A172 (cell line): ENCODE data around the gene FAM107A. TPM values are rescaled to one million over a fixed set of nuclear protein-coding genes. Genes with fewer than 3 reads are reported as not detected.
A peak's percentile ranks its signal among the peaks of the same experiment; 100 is the strongest.

Source experiments
- DNase-seq: peaks from one replicate; pipeline ENCODE4 v3.0.0-alpha.2; 2015; ENCODE audit warnings: low spot score
- total RNA-seq: library from RNA; depleted of rRNA; stranded (reverse); fragments of >200 nt; shearing (Covaris generic); gene quantifications from 2 replicates; pipeline ENCODE4 v1.2.3, GENCODE V29; 2014

Gene FAM107A
- total RNA-seq, 1 experiment from 2014 or later = not detected

DNA sequence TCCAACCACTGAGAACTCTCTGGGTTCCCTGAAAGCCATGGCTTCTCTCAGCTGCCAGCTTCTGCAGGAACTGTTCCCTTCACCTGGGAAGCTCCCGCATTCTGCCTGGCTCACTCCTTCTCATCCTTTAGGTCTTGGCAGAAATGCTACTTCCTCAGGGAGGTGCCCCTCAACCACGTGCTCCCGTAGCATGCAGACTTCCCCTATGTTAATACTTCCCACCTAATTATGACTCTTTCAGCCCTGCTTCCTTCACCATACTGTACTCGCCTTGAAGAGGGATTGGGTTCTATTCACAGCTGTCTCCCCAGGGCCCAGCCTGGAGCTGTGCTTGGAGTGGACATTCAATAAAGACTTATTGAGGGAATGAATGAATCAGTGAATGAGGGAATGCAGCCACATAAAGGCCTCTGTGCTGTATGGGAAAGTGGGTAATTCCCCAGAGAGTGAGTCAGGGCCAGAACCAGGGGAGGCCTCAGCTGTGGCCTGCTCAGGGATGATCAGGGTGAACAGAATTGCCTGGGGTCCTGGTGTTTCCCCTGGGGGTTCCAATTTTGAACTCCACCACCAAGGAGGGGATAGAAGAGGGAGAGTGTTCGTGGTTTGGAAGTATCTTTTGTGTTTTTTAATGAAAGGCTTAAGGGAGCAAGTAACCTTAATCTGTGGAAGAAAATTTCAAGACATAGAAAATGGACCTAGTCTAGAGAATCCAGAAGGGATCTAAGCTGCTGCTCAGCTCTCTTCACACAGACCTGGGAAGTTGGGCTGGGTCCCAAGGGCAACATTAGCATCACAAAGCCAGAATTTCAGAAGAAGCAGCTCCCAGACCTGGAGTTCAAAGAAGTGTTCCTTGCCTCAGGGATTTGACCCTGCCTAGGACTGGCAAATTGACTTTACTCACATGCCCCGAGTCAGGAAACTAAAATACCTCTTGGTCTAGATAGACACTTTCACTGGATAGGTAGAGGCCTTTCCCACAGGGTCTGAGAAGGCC lies 14.6 kb upstream of the FAM107A start:
- DNase-seq = no peak

DNA sequence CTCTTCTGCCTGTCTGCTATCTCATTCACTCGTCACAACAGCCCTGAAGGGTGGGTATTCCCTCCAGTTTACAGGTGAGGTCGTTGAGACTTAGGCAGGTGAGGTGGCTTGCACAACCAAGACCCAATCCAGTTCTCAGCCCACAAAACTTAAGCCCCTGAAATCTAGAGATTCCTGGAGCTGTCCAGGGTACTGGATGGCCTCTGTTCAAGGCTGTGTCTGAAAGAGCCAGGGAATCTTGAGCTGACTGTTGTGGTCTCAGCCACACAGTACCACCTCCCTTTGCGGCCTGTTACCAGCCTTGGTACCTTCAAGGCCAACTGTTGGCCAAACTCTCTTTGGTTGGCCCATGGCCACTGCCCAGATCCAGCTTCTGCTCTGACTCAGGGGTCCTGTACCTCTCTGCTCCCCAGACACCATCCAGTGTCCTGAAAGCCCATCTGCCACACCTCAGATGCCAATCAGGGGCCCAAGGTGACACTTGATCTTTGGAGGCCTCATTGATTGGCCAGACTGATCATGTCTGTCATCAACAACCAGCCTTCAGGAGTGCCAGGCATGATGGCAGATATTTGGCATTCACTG lies 10.9 kb upstream of the FAM107A start:
- no peak for DNase-seq

DNA sequence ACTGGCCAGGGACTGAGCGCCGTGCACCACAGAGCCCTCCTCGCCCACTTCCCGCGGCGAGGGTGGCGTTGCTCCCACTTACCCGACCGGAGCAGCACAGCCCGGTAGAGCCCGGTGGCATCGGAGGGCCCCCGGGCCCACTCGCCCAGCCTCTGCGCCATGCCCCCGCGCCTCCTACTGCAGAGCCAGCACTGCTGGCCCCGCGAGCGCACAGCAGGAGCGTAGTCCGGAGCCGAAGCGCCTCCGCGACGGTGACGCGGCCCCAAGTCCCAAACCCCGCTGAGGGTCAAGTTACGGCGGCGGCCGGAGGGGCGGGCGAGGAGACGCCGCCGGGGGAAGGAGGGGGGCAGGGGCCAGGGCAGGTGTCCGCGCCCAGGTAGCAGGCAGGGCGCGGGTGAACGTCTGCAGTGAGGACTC lies 9.6 kb upstream of the FAM107A start:
- no peak for DNase-seq

DNA sequence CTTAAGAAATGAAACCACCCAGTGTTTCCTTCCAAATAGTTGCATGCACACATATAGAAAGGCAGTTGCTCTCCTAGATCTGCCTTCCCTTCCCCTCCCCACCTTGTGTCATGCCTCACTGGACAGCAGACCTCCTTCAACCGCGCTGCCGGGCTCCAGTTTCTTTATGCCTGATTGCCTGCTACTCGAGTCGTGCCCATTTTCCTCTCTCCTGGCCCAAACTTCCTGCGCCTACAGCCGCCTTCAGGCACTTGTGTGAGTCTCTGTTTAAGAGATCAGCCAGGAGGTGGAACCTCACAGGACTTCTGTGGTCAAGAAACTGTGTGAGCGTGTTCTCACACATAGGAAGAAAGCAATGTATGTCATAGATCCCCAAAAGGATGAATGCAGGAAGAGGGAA lies 8.8 kb upstream of the FAM107A start:
- DNase-seq = no peak

DNA sequence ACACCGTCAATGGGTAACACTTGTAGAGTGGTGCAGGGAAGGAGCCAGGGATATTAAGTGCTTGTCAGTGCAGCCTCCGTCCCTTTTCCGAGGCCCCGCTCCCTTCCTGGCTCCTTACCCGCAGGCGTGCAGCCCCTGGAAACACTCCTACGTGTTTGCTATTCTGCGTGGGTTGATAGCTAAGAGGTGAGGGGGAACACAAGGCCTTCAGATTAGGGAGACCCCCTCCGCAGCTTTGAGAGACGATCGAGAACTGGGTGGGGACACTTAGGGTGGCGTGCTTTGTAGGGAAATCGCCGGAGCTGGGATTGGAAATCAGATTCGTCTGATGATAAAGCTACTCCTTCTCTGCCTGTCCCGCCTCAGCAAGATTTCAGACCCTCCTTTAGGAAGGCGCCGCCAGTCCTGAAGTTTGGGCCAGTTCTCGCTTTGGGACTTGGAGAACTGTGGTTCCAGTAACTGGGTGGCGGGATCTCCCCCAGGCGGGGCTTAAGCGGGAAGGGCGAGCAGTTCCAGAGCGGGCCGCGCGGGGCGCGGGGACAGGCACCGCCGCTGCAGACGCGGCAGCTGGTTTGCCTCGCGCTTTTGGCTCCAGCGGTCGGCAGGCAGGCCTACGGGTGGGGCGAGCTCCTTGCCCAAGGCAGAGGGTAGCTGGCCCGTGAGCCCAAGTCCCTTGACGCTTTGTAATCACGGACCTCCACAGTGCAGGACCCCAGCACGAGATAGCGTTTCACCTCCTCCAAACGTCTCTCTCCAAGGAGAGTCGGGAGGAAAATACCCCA lies 8.0 kb upstream of the FAM107A start:
- peak; percentile 48 for DNase-seq

DNA sequence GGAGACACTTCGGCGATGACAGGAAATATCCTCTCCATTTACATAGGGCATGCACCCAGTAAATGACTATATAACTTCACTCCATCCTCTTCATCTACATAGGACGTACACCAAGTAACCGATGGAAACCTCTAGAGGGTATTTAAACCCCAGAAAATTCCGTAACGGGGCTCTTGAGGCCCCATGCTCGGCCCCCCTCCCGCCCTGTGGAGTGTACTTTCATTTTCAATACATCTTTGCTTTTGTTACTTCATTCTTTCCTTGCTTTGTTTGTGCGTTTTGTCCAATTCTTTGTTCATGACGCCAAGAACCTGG lies 7.5 kb upstream of the FAM107A start:
- no peak for DNase-seq

DNA sequence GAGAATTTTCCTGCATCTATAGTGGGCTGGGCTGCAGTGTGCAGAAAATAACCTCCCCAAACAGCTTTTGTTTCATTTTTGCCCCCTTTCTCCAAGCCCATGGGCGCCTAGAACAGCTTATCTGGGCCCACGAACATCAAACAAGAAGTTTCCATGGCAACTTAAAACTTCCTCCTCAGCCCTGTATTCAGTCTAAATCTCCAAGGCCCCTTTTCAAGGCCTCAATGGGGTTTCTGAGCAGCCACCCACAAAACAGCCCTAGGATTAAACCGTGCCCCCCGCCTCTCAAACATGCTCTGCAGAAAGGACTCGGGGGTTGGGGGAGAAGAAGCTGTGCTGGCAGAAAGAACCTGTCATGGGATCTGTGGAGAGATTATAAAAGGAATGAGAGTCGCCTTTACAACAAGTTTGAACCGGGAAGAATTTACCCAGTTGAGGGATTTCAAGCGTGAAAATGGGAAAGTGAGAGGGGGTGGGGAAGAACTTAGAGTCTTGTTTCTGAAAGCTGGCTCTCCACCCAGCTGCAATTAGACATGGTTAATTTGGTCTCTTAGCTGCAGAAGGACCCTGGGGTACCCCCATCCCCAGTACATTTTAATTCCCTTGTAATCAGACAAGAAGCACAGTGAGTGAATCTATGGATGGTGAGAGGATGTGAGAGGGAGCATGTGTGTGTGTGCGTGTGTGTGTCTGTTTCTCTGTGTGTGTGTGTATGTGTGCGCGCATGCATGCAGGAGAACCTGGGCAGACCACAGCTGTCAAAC lies 4.3 kb upstream of the FAM107A start:
- no peak for DNase-seq

DNA sequence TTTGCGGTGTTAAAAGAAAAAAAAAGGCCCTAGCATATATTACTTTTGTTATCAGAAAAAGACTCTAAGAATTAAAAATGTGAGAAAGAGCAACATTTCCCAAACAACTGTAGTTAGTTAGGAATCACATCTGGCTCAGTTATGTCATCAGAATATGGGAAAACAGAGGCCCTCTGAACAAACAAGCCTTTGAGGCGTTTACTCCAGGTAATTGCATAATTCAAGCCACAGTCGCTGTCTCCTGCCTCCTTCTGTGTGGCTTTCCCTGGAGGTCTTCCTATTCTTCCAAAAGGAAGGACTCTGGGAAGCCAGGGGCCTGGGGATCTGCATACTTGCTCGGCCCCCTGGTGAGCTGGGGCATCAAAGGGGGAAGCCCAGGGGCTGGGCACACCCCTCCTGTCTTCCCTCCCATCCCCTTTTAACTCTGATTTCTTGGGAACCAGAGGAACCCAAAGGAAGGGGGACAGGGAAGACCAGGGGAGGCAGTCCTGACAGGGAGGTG lies 3.7 kb upstream of the FAM107A start:
- DNase-seq = no peak

DNA sequence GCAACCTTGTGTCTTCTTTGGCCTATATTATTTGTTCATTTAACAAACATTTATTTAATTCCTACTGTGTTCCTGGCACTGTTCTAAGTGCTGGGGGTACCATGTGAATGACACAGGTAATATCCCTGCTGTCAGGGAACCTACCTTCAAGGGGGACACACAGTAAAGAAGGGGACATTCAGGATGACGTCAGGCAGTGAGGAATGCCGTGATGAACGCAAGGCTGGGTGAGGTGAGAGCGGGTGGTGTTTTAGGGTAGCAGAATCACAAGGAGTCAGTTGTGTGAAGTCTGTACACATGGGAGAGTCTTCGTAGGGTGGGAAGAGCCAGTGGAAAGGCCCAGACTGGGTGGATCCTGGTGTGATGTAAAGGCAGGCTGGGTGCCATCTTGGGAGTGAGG lies 1.7 kb upstream of the FAM107A start:
- no peak for DNase-seq

DNA sequence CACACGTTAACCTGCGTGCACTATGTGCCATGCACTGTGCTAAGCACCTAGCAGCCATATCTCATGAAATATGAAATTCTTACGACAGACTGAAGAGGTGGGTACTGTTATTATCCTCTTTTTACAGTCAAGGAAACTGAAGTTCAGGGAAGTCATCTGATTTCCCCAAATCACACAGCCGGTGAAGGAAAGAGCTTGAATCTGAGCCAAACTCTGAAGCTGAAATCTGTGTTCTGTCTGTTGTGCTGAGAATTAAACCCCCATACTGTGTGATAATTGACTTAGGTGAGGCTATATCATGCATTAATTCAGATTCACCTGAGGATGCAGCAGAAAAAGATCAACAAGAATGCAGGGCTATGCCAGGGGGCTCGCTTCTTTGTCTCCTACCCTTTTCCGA lies 475 bp downstream of the FAM107A start:
- DNase-seq = no peak

DNA sequence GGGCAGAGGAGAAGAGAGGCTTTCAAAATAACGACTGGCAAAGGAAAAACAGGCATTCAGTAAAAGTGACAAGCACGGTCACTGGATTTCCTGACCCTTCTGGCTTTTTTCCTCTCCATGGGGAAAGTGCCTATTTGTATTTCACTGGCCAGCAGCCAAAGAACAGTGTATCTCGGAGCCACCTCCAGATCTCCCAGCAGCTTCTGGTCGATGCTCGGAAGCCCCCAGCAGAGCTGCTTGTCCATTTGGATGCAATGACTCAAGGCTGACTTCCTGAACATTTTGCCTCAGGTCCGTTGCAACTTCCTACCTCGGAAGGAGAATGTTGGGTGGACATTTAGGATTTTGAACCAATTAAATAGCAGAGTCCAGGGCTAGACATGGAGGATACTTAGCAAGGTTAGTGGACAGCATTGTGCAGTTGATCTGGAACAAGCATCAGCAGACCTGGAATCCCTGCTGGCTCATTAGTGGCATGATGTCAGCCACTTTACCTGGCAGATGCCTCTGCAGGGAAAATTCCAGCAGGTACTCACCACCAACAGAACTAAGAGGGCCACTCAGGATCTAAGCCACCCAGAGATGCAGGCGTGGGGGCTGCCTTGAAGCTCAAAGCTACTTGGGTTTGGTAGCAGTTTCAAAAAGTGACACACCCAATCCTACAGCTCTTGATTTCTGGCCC lies 1.1 kb downstream of the FAM107A start:
- no peak for DNase-seq

DNA sequence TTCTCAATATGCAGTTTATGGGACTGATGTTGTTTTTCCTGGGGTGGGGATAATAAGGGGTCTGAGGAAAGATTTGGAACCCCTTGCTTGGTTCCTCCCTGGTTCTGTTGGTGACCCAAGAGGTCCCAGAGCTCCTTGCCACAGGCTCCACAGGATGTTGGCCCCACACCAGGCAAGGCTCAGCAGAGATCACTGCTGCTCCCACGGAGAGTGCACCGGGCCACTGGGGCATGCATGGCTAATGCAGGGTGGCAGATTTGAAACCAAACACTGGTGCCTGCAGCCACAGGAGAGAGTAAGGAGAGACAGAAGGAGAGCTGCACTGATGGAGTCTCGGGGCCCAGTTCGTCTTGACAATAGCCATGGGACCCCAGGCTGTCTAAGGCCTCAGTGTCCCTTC lies 2.5 kb downstream of the FAM107A start:
- DNase-seq = no peak

DNA sequence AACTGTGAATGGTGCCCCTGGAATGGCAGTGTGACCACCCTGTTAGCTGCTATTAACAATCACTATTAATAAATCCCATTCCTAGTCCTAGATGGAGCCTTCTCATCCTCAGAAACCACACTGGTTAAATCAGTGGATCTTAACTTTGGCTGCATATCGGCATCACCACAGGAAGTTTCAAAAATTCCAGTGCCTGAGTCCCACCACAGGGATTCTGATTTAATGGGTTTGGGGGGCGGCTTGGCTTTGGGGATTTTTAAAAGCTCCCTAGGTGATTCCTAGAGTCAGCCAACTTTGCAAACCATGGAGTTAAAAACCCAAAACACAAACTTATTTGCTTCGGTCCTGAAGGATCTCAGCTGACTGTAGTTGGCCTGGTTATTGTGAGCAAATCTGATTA lies 3.1 kb downstream of the FAM107A start:
- DNase-seq = no peak

DNA sequence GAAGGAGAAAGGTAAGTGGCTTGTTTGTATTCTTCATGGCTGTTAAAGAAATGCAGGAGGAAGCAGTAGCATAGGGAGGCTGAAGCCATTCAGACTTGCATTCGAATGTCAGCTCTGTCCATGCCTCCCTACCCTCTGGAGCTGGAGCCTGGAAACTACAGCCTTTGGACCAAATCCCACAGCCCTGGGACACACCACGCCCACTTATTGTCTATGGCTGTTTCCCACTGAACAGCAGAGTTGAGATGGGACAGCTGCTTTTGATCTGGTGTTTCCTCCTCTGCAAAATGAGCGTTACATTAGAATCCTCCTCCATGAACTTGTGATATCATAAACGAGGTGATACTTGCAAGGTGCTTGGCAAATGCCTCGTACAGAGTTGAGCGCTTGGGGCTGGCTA lies 3.6 kb downstream of the FAM107A start:
- no peak for DNase-seq

DNA sequence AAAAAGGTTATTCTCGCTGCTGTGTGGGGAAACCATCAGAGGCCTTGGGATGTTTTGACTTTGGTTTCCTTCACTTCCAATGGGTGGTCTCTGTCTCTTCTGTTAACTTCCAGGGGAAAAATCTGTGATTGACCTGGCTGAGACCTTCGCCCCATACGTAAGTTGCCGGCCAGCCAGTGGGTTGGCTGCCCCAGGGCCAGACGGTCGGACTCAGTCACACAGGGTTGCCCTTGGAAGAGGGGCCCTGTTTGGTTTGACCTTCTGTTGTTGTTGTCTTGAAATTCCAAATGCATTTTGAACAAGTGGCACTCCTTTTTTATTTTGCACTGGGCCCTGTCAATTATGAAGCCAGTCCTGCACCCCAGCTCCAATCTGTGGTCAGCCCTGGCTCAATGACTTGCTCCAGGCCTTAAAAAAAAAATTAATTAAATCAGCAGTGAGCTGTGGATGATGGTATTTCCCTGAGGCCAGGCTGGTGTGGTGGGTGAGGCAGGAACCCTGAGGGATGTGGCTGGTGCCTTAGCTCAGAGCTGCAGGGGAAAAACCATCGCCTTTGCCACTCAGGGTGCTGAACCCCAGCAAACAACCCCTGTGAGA lies 4.5 kb downstream of the FAM107A start:
- no peak for DNase-seq

DNA sequence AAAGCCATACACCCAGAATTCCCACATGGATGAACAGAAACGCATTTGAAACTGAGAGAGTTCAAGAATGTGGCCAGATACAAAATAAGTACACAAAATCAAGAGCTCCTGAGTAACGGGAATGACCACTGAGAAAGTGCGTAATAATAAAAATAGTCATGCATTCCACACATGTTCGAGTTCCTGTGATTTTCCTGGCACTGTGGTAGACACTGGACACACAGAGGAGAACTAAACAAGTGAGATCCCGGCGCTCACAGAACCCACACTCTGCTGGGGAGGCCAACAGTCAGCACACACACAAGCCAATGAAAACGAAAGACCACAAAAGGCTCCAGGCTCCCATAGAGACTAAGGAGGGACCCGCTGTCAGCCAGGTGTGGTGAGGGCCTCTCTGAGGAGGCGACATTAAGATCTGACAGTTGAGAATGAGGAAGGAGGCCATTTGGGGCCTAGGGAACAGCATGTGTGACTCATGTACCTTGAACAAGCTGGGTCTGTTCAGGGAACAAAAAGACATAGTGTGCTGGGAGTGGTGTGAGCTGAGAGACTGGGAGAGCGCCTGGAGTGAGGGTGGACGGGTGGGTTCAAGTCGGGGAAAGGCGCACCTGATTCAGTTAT lies 5.1 kb downstream of the FAM107A start:
- no peak for DNase-seq

DNA sequence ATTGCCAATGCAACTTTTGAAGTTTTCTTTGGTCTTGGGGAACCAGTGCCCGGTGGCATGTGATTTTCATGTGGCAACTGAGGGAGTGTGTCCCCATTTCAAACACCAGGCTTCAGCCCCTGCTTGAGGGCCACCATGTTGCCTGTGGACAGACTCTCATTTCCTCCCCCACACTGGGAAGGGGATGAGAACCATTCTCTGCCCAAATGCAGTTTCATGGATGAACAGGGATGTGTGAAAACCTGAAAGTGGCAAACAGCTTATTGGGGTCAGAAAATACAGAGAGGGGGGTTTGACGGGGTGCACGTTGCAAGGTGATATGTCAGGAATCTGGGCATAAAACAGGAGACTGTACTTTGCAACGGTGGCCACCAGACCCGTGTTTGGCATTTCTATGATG lies 6.3 kb downstream of the FAM107A start:
- DNase-seq = no peak

DNA sequence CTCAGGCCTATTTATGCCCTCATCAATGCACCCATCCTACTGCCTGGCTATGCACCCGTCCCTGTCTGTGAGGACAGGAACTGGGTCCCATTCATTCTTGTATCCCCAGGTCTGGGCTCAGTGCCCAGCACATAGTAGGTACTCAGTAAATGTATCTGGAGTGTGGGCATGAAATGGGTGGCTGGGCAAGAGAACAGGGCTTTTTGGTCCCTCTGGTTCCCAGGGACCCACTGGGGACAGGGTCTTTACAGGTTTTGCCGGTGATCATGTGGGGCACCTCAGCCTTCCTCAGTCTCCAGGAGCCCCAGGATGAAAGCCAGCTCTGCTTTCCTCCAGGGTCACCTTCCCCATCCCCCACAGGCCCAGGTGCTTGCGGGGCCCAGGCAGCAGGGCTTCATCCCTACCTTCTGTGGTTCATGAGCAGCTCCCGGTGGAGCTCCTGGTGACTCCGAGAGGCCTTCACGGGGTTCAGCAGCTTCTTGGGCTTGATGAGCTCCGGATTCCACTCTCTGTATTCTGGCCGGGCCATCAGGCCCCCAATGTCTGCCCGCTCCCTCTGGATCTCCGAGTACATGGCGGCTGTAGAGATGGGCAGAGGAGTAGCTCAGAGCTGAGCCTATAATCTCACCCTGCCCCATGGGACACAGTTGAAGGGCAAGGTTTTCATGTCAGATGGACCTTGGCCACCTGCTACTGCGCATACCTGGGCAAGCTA lies 7.7 kb downstream of the FAM107A start:
- no peak for DNase-seq

DNA sequence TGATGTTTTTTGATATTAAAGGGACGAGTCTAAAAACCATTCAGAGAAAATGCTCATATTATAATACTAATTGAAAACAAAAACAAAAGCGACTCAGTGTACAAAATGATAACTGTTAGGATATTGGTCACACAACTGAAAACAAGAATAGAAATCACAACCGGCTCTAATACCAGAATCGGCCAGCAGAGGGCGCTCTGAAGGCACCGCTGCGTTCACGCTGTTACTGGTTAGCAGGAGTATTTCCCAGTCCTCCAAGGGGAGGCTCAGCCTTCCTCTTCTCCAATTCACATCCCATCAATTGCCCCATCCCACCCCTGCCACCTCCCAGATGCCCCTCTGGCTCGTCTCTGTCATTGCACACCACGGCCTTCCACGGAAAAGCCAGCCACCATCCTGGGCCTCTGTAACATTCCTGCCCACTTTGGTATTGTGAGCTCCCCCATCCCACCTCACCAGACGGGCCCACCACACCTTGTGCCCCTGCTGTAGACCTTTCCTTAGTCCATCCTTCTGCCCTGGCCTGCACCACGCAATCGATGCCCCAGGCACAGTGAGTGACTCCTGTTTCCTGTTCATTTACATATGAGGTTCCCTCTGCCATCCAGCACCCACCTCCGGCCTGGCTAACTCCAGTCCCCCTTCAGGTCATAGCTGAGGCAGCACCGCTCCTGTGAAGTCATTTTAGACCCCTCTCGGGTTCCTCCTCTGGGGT lies 8.5 kb downstream of the FAM107A start:
- DNase-seq = peak; percentile 50
